Suprapubic skin (tissue), 3 donors: Measurements from ENCODE around the gene OLA1.

ENCODE experiments used
- CTCF ChIP-seq, 2 donors: fragments of 200-600 bp in 1 of 2; fragments of 450-650 bp in 1 of 2; sonication (generic) in 1 of 2; IDR thresholded peaks; one replicate each; pipeline ENCODE4 v1.5.1; 2016 to 2019; ENCODE audit warnings: antibody characterized with exemption in 2 of 2, mild to moderate bottlenecking in 1 of 2, moderate library complexity in 1 of 2
- POLR2A ChIP-seq, 2 donors: fragments of 450-650 bp; IDR thresholded peaks; one replicate each; pipeline ENCODE4 v1.6.1; 2017; ENCODE audit warnings: antibody characterized with exemption in 2 of 2, mild to moderate bottlenecking in 2 of 2, moderate library complexity in 2 of 2

GRCh38 chr2:174145827-174146226 lies 102.5 kb downstream of the OLA1 start:
- TF ChIP-seq CTCF (IDR thresholded peaks at IDR 0.05) (no peak), POLR2A (IDR thresholded peaks at IDR 0.05) (no peak)
